K562 (cell line): ENCODE measurements around the gene ZNF107. TPM values are rescaled to one million over a fixed set of nuclear protein-coding genes. Genes with fewer than 3 reads are reported as not detected.

Source experiments
- CHD2 ChIP-seq: IDR thresholded peaks from 2 replicates; pipeline ENCODE4 v1.6.1; 2011; ENCODE audit warnings: low read depth, low read length
- EP300 ChIP-seq: IDR thresholded peaks from 2 replicates; pipeline ENCODE4 v1.6.1; 2012; ENCODE audit warnings: low read length, improper control_type of control experiment
- EZH2 ChIP-seq: IDR thresholded peaks from 2 replicates; pipeline ENCODE4 v1.6.1; 2012; ENCODE audit warnings: low read depth, mild to moderate bottlenecking, inconsistent platforms, low read length, borderline replicate concordance
- MAFF ChIP-seq: IDR thresholded peaks from 2 replicates; pipeline ENCODE4 v1.6.1; 2012; ENCODE audit warnings: low read length, improper control_type of control experiment
- MAFG ChIP-seq: fragments of 450-650 bp; conservative IDR thresholded peaks from 2 replicates; pipeline ENCODE4 v1.6.1; 2016; ENCODE audit warnings: missing genetic modification characterization, missing compliant biosample characterization
- NFE2L1 ChIP-seq: fragments of 450-650 bp; IDR thresholded peaks from 2 replicates; pipeline ENCODE4 v1.6.1; 2016; ENCODE audit warnings: missing genetic modification characterization, low read depth, mild to moderate bottlenecking, missing compliant biosample characterization, moderate library complexity, borderline replicate concordance
- PRPF4 ChIP-seq: fragments of 200-400 bp; formaldehyde crosslinking; IDR thresholded peaks from one replicate; pipeline ENCODE4 v1.6.1; 2017; ENCODE audit warnings: low read length, low read depth, mild to moderate bottlenecking; ENCODE audit not compliant: insufficient read depth, poor library complexity, severe bottlenecking
- SRSF3 ChIP-seq: fragments of 200-400 bp; formaldehyde crosslinking; IDR thresholded peaks from 2 replicates; pipeline ENCODE4 v1.6.1; 2016; ENCODE audit warnings: mild to moderate bottlenecking, low read length, moderate library complexity; ENCODE audit not compliant: insufficient read depth
- SRSF9 ChIP-seq: fragments of 200-400 bp; formaldehyde crosslinking; IDR thresholded peaks from 2 replicates; pipeline ENCODE4 v1.6.1; 2017; ENCODE audit warnings: low read depth, low read length, borderline replicate concordance
- ZC3H11A ChIP-seq: IDR thresholded peaks from 2 replicates; pipeline ENCODE4 v1.6.1; 2012; ENCODE audit warnings: low read depth, low read length, improper control_type of control experiment
- ZNF311 ChIP-seq: fragments of 250-450 bp; sonication (Bioruptor Pico); IDR thresholded peaks from 2 replicates; pipeline ENCODE4 v1.4.0; 2020; ENCODE audit warnings: mild to moderate bottlenecking, moderate library complexity
- polyA plus RNA-seq, 8 experiments: library from polyadenylated mRNA; depleted of rRNA in 4 of 8; stranded (reverse) in 5 of 8; unstranded in 3 of 8; fragments of >200 nt; fragmentation: Nextera tagmentation in 2 of 8; fragmentation: Illumina TruSeq in 1 of 8; extraction: Ambion mirVana in 2 of 8; extraction: Trizol in 1 of 8; gene quantifications; 2 replicates each; pipeline versions ENCODE4 v1.2.1 to v1.2.3, GENCODE V29; 2011 to 2014; ENCODE audit warnings: inconsistent platforms in 1 of 8, missing spikeins in 1 of 8
- total RNA-seq, 7 experiments: library from RNA; depleted of rRNA in 6 of 7; stranded (reverse); fragments of >200 nt in 6 of 7; fragmentation: Illumina TruSeq in 2 of 7; extraction: Trizol in 2 of 7; gene quantifications; 2 replicates each; pipeline versions ENCODE4 v1.2.1 to v1.2.3, GENCODE V29; 2011 to 2021; ENCODE audit warnings: low replicate concordance in 1 of 7
- TF ChIP-seq, protein P1 (sequence below): fragments of 150-350 bp; conservative IDR thresholded peaks from 2 replicates; pipeline ENCODE4 v1.6.1; 2014; ENCODE audit warnings: low read length
- TF ChIP-seq, protein P2 (sequence below): fragments of 250-450 bp; sonication (Bioruptor Pico); IDR thresholded peaks from 2 replicates; pipeline ENCODE4 v1.4.0; 2020; ENCODE audit warnings: mild to moderate bottlenecking, moderate library complexity, borderline replicate concordance
- TF ChIP-seq, protein P3 (sequence below): fragments of 450-650 bp; formaldehyde crosslinking; IDR thresholded peaks from 2 replicates; pipeline ENCODE4 v1.4.0; 2022; ENCODE audit warnings: missing genetic modification characterization

ZNF107 gene
- total and polyA plus RNA-seq, 9 of the 15 experiments (the other 6 are each of a cell fraction or from before 2014, with no cell fraction given): 2.4 to 14.2 (median 7.9) TPM

DNA sequence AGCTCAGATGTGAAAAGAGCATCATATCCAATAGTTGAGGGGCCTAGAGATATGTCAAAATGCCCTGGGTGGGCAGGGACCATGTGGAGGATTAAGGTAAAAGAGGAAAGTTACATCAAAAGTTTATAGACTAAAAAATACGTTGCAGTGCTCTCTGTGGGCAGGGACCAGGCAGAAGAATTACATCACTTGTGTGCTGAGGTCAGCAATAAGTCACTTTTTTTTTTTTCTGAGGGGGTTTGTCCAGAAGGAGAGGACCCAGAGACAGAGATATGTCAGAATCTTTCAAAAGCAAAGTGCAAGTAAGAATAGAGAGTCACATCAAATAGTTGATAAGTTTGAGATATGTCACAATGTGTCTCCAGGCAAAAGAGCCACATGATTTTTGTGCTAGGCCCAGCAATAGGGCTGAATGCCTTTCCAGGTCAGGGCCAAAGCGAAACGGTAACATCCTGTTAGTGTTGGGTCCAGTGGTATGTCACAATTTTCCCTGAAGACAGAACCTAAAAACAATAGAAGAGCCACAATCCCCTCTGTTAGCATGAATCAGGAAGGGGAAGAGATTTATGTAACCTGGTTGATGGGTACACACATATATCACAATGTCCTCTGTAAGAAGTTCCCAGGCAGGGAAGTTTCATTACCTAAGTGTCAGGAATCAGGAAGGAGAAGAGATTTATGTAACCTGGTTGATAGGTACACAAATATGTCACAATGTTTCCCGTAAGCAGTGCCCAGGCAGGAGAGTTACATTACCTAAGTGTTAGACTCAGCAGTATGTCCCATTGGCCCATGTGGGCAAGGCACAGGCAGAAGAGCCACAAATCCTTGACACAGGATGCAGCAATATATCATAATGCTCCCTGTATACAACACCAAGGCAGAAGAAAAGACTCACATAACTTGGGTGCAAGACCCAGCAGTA is 28.1 kb upstream of the ZNF107 start (continued):
- 0 out of 2 replicates have a peak, but pooled peaks have one; percentile 7 for TF ChIP-seq MAFG (tag)
- TF ChIP-seq, protein P1, sequence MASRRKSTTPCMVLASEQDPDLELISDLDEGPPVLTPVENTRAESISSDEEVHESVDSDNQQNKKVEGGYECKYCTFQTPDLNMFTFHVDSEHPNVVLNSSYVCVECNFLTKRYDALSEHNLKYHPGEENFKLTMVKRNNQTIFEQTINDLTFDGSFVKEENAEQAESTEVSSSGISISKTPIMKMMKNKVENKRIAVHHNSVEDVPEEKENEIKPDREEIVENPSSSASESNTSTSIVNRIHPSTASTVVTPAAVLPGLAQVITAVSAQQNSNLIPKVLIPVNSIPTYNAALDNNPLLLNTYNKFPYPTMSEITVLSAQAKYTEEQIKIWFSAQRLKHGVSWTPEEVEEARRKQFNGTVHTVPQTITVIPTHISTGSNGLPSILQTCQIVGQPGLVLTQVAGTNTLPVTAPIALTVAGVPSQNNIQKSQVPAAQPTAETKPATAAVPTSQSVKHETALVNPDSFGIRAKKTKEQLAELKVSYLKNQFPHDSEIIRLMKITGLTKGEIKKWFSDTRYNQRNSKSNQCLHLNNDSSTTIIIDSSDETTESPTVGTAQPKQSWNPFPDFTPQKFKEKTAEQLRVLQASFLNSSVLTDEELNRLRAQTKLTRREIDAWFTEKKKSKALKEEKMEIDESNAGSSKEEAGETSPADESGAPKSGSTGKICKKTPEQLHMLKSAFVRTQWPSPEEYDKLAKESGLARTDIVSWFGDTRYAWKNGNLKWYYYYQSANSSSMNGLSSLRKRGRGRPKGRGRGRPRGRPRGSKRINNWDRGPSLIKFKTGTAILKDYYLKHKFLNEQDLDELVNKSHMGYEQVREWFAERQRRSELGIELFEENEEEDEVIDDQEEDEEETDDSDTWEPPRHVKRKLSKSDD: no peak
- no peak for TF ChIP-seq ZC3H11A
- TF ChIP-seq, protein P2, sequence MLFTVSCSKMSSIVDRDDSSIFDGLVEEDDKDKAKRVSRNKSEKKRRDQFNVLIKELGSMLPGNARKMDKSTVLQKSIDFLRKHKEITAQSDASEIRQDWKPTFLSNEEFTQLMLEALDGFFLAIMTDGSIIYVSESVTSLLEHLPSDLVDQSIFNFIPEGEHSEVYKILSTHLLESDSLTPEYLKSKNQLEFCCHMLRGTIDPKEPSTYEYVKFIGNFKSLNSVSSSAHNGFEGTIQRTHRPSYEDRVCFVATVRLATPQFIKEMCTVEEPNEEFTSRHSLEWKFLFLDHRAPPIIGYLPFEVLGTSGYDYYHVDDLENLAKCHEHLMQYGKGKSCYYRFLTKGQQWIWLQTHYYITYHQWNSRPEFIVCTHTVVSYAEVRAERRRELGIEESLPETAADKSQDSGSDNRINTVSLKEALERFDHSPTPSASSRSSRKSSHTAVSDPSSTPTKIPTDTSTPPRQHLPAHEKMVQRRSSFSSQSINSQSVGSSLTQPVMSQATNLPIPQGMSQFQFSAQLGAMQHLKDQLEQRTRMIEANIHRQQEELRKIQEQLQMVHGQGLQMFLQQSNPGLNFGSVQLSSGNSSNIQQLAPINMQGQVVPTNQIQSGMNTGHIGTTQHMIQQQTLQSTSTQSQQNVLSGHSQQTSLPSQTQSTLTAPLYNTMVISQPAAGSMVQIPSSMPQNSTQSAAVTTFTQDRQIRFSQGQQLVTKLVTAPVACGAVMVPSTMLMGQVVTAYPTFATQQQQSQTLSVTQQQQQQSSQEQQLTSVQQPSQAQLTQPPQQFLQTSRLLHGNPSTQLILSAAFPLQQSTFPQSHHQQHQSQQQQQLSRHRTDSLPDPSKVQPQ (CRISPR knock-in tag): no peak
- no peak for TF ChIP-seq ZNF311 (CRISPR knock-in tag)
- TF ChIP-seq MAFF: peak; percentile 44
- TF ChIP-seq SRSF3: no peak
- TF ChIP-seq EP300: no peak
- TF ChIP-seq EZH2: no peak
- no peak for TF ChIP-seq PRPF4
- TF ChIP-seq SRSF9: no peak
- TF ChIP-seq, protein P3, sequence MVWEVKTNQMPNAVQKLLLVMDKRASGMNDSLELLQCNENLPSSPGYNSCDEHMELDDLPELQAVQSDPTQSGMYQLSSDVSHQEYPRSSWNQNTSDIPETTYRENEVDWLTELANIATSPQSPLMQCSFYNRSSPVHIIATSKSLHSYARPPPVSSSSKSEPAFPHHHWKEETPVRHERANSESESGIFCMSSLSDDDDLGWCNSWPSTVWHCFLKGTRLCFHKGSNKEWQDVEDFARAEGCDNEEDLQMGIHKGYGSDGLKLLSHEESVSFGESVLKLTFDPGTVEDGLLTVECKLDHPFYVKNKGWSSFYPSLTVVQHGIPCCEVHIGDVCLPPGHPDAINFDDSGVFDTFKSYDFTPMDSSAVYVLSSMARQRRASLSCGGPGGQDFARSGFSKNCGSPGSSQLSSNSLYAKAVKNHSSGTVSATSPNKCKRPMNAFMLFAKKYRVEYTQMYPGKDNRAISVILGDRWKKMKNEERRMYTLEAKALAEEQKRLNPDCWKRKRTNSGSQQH: no peak
- no peak for TF ChIP-seq NFE2L1 (tag)
- no peak for TF ChIP-seq CHD2
- TF ChIP-seq, all 486 proteins: peak for 5
